Activated CD8-positive, alpha-beta T cell treated with anti-CD3 and anti-CD28 coated beads for 36 hours (primary cell): ENCODE measurements around the gene ZNF688. TPM values are rescaled to one million over a fixed set of nuclear protein-coding genes. Genes with fewer than 3 reads are reported as not detected.
"Not testable (repeated sequence)": the region's sequence is repeated elsewhere in the genome, so short reads cannot be mapped to it uniquely, and the experiment has no call there.

Experiments
- ATAC-seq: fragments of 200-7000 bp; cut with Tn5 transposase; one replicate; pipeline ENCODE4 v1.10.0; 2021; ENCODE audit warnings: mild to moderate bottlenecking, moderate library complexity
- CTCF ChIA-PET: fragments of 350-600 bp; sonication (Branson Sonifier 250); formaldehyde crosslinking; loops from one replicate; lab custom pipeline; 2021; ENCODE audit warnings: antibody characterized with exemption; lab: Charles Lee
- POLR2A ChIA-PET: fragments of 350-600 bp; sonication (Branson Sonifier 250); formaldehyde crosslinking; loops from one replicate; lab custom pipeline; 2021; ENCODE audit warnings: antibody characterized with exemption; lab: Charles Lee
- DNase-seq: peaks from one replicate; pipeline ENCODE4 v3.0.0-alpha.2; 2020
- H3K27ac Mint-ChIP-seq: one replicate; pipeline ENCODE4 v1.8.0; 2021; ENCODE audit warnings: mild to moderate bottlenecking, mixed read lengths
- H3K27me3 Mint-ChIP-seq: one replicate; pipeline ENCODE4 v1.8.0; 2021; ENCODE audit warnings: mixed read lengths
- H3K36me3 Mint-ChIP-seq: one replicate; pipeline ENCODE4 v1.8.0; 2021; ENCODE audit warnings: low read depth, mixed read lengths
- H3K4me1 Mint-ChIP-seq: one replicate; pipeline ENCODE4 v1.8.0; 2021; ENCODE audit warnings: low read depth, mixed read lengths
- H3K4me3 Mint-ChIP-seq: one replicate; pipeline ENCODE4 v1.8.0; 2021; ENCODE audit warnings: mild to moderate bottlenecking, moderate library complexity, mixed read lengths
- H3K9me3 Mint-ChIP-seq: one replicate; pipeline ENCODE4 v1.8.0; 2021; ENCODE audit warnings: mixed read lengths
- intact Hi-C: fragments of 100-400 bp; cut with micrococcal nuclease; formaldehyde crosslinking; loops from one replicate; pipeline ENCODE4 v1.10.0; 2022
- total RNA-seq, 2 experiments: library from RNA; stranded (reverse); gene quantifications; one replicate each; pipeline ENCODE4 v1.2.3, GENCODE V29; 2021
- TF ChIP-seq, protein P1 (sequence below): fragments of 200-600 bp; IDR thresholded peaks from one replicate; pipeline ENCODE4 v1.8.0; 2022; ENCODE audit warnings: antibody characterized with exemption, mild to moderate bottlenecking

Gene ZNF688
- total RNA-seq, 2 experiments from 2014 or later, result 4.7 to 5.5 TPM

DNA sequence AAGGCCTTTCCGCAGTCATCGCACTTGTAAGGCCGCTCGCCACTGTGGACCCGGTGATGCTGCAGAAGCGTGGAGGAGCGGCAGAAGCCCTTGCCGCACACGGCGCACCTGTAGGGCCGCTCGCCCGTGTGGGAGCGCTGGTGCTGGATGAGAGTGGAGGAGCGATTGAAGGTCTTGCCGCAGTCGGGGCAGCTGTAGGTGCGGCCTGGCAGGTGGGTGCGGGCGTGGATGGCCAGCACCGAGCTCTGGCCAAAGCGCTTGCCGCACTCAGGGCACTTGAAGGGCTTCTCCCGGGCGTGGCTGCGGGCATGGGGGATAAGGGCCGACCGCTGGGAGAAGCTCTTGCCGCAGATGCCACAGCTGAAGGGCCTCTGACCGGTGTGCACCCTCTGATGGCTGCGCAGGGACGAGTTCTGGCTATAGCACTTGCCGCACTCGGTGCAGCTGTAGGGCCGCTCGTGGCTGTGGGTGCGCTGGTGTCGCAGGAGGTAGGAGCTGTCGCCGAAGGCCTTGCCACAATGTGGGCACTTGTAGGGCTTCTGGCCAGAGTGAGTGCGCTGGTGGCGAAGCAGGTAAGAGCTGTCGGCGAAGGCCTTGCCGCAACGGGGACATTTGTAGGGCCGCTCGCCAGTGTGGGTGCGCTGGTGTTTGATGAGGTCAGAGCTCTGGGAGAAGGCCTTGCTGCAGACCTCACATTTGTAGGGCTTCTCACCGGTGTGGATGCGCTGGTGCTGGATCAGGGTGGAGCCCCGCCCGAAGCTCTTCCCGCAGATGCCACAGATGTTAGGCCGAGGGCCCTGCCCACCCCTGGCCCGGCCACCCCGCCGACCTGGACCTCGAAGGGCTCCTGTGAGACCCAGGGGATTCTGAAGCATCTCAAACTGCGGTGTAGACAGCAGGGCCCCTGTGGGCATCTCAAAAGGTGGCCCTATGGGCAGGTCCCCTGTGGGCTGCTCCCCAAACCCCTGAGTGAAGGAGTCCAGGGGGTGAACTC is 46.6 kb downstream of the ZNF688 start:
- POLR2A ChIA-PET, result interaction anchor here (0.6 to 2.5 kb wide), 18 partner anchors 9 to 175 kb away, joined by 3 to 16 read pairs (median 3); partner anchors contain the start of genes ITGAL, ZNF689 and ZNF747
- CTCF ChIA-PET, result interaction anchor here (0.8 to 2.5 kb wide), 5 partner anchors 11 to 147 kb away, joined by 3 to 9 read pairs (median 6); partner anchors contain the start of gene DCTPP1
- ATAC-seq (no peak), DNase-seq (no peak)
- Mint-ChIP-seq H3K4me1 (peaks cover 19% of the 10 kb centered on the region), H3K36me3 (peaks cover 13% of the 10 kb centered on the region), H3K4me3 (peak overlapping the region; percentile 19), H3K9me3 (no peaks in the 10 kb centered on the region), H3K27ac (no peak overlapping the region), H3K27me3 (no peaks in the 10 kb centered on the region)
- intact Hi-C loops, result no loop called here
- TF ChIP-seq, protein P1, sequence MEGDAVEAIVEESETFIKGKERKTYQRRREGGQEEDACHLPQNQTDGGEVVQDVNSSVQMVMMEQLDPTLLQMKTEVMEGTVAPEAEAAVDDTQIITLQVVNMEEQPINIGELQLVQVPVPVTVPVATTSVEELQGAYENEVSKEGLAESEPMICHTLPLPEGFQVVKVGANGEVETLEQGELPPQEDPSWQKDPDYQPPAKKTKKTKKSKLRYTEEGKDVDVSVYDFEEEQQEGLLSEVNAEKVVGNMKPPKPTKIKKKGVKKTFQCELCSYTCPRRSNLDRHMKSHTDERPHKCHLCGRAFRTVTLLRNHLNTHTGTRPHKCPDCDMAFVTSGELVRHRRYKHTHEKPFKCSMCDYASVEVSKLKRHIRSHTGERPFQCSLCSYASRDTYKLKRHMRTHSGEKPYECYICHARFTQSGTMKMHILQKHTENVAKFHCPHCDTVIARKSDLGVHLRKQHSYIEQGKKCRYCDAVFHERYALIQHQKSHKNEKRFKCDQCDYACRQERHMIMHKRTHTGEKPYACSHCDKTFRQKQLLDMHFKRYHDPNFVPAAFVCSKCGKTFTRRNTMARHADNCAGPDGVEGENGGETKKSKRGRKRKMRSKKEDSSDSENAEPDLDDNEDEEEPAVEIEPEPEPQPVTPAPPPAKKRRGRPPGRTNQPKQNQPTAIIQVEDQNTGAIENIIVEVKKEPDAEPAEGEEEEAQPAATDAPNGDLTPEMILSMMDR, result no peak

DNA sequence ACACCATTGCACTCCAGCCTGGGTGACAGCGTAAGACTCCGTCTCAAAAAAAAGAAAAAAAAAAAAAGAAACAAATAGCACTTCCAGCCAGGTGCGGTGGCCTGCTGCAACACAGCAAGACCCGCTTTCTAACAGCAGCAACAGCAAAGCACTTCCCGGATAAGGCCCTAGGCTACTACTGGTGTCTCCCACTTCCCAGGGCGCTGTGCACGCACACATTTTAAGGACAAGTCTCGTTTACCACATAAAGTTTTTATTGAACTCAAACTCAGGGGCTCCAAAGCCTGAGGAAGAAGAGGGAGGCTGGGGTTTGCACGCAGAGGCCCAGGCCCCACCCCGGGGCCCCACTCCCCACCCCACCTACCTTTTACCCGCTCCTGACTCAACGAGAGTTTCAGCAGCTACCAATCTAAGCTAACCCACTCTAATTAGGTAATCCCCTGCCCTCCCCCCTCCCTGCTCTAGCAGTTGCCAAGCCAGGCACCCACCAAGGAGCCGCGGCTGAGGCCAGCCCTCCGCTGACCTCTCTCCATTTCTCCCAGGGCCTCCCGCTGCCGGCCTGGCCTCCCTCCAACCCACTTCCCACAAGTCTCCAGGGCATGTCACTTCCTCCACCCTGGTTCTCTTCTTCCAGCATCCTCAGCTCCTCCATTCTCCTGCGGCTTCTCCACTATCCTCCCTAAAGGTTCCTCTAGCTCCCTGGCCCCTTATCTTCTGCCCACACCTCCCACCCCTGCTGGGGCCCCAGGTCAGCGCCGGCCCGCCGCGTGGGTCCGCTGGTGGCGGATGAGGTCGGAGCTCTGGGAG is 47.5 kb downstream of the ZNF688 start:
- Mint-ChIP-seq H3K27ac (peak overlapping the region; percentile 34), H3K4me1 (peaks cover 23% of the 10 kb centered on the region)

DNA sequence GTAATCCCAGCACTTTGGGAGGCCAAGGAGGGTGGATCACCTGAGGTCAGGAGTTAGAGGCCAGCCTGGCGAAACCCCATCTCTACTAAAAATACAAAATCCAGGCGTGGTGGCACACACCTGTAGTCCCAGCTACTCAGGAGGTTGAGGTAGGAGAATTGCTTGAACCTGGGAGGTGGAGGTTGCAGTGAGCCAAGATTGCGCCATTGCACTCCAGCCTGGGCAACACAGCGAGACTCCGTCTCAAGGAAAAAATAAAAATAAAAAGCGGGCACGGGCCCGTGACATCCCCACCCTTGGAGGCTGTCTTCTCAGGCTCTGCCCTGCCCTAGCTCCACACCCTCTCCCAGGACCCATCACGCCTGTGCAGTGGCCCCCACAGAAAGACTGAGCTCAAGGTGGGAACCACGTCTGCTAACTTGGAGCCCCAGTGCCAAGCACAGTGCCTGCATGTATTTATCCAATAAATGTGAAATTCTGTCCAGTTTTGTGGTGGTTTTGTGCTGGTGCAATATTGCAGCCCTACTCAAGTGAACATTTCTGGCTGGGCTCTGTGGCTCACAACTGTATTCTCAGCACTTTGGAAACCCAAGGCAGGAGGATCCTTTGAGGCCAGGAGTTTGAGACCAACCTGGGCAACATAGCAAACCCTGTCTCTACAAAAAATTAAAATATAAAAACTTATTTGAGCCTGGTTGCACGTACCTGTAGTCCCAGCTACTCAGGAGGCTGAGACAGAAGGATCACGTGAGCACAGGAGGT is 48.6 kb downstream of the ZNF688 start:
- peak overlapping the region; percentile 7 for H3K27ac Mint-ChIP-seq
- peaks cover 16% of the 10 kb centered on the region for H3K4me1 Mint-ChIP-seq
- H3K36me3 Mint-ChIP-seq, result peaks cover 30% of the 10 kb centered on the region
- CTCF ChIA-PET, H3K27me3 Mint-ChIP-seq, H3K9me3 Mint-ChIP-seq, DNase-seq, H3K4me3 Mint-ChIP-seq, intact Hi-C loops, ATAC-seq: not testable (repeated sequence)
- POLR2A ChIA-PET, result interaction anchor here (0.8 to 2.5 kb wide), 7 partner anchors 9 to 111 kb away, joined by 3 to 16 read pairs (median 5); partner anchors contain the start of gene ZNF747

More for the DNA sequence above, 47.5 kb downstream of the ZNF688 start:
- Mint-ChIP-seq H3K36me3 (peaks cover 22% of the 10 kb centered on the region), H3K9me3 (no peaks in the 10 kb centered on the region), H3K27me3 (no peaks in the 10 kb centered on the region), H3K4me3 (no peak overlapping the region)
- DNase-seq (no peak), ATAC-seq (no peak)
- intact Hi-C loops, result no loop called here
- CTCF ChIA-PET, result interaction anchor here (2.0 to 2.5 kb wide), 2 partner anchors 75 to 94 kb away, joined by 7 to 9 read pairs; partner anchors contain the start of gene DCTPP1
- POLR2A ChIA-PET, result interaction anchor here (0.7 to 2.5 kb wide), 12 partner anchors 9 to 105 kb away, joined by 3 to 16 read pairs (median 3); partner anchors contain the start of genes ZNF689 and ZNF747
- TF ChIP-seq, protein P1, result no peak

DNA sequence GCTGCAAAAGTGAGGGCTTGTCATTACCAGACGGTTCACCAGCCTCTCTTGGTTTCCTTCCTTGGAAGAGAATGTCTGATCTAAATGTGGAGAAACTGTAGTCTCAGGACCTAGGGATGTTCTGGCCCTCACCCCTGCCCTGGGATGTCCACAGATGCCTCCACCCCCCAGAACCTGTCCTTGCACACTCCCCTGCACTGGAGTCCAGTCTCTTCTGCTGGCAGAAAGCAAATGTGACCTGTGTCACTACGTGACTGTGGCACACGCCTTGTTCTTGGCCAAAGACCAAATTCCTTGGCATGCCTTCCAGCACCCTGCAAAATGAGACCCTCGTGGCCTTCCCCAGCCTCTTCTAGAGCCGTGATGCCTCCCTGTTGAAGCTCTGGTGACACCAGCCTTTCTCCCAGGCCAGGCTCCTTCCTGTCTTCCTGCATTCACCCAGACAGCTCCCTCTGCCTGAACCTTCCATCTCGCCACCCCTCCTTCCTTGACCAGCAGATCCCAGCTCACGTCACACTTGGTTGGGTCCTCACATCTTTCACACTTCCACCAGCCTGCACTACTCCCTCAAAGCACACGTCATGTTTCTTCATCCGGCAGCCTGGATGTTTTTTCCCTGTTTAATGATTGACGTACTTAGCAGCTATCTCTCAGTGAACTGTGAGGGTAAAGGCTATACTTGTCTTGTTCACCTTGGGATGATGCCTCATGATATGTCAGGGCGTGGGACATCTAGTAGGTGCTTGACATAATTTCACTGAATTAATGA is 49.5 kb downstream of the ZNF688 start:
- intact Hi-C loops, result no loop called here
- TF ChIP-seq, protein P1, result no peak
- Mint-ChIP-seq H3K4me3 (no peak overlapping the region), H3K4me1 (peaks cover 11% of the 10 kb centered on the region), H3K27me3 (no peaks in the 10 kb centered on the region), H3K36me3 (peaks cover 38% of the 10 kb centered on the region), H3K9me3 (no peaks in the 10 kb centered on the region), H3K27ac (peak overlapping the region; percentile 13)
- ChIA-PET POLR2A (interaction anchor here (0.6 to 2.5 kb wide), 8 partner anchors 8 to 110 kb away, joined by 3 to 16 read pairs (median 4); partner anchors contain the start of gene ZNF747), CTCF (no interaction called here)
- ATAC-seq, result no peak
- no peak for DNase-seq
